Keratinocyte (primary cell): ENCODE measurements around the gene DLL1.

Experiments
- EZH2 ChIP-seq: IDR thresholded peaks from one replicate; pipeline ENCODE4 v1.6.1; 2012; ENCODE audit warnings: inconsistent platforms, mild to moderate bottlenecking, low read length, moderate library complexity
- TF ChIP-seq, protein P1 (sequence below), 3 experiments: IDR thresholded peaks in 1 of 3; conservative IDR thresholded peaks in 1 of 3; optimal IDR thresholded peaks in 1 of 3; 2 replicates in 2 of 3; 3 replicates in 1 of 3; pipeline versions ENCODE3 to v1.5.1; 2011; ENCODE audit warnings: low read length in 3 of 3, mild to moderate bottlenecking in 3 of 3, moderate library complexity in 2 of 3, control low read depth in 1 of 3, inconsistent platforms in 1 of 3; ENCODE audit not compliant: insufficient read depth in 2 of 3; ENCODE audit errors: extremely low read depth in 1 of 3

DNA sequence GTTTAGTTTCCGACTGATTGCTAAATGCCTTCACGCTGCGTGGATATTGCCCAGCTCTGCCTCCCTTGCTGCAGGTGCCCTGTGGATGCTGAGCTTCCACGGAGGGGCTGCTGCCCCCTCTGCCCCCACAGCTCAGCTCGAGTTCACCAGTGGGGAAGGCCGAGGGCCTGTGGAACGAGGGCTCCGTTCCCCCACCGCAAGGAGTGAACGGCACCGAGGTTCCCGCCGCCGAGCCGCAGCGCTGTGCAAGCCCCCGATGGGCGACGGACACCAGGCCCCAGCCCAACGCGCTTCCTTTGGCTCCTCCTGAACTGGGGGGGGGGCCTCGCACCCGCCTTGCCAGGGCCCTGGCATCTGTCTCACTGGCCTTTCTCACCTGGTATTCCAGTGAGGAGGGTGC lies 17.7 kb downstream of the DLL1 start:
- TF ChIP-seq, protein P1, sequence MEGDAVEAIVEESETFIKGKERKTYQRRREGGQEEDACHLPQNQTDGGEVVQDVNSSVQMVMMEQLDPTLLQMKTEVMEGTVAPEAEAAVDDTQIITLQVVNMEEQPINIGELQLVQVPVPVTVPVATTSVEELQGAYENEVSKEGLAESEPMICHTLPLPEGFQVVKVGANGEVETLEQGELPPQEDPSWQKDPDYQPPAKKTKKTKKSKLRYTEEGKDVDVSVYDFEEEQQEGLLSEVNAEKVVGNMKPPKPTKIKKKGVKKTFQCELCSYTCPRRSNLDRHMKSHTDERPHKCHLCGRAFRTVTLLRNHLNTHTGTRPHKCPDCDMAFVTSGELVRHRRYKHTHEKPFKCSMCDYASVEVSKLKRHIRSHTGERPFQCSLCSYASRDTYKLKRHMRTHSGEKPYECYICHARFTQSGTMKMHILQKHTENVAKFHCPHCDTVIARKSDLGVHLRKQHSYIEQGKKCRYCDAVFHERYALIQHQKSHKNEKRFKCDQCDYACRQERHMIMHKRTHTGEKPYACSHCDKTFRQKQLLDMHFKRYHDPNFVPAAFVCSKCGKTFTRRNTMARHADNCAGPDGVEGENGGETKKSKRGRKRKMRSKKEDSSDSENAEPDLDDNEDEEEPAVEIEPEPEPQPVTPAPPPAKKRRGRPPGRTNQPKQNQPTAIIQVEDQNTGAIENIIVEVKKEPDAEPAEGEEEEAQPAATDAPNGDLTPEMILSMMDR (optimal IDR thresholded peaks at IDR 0.05 in 1 of 3, IDR thresholded peaks at IDR 0.05 in 1 of 3, conservative IDR thresholded peaks at IDR 0.05 in 1 of 3; ENCODE audit: extremely low read depth in 1 of 3, insufficient read depth in 2 of 3, low read length in 3 of 3): no peak
- no peak for TF ChIP-seq EZH2
